Smooth muscle cell (in vitro differentiated cells): ENCODE results near the gene ERICH3. TPM values are rescaled to one million over a fixed set of nuclear protein-coding genes. Genes with fewer than 3 reads are reported as not detected.

Experiments
- DNase-seq: peaks from one replicate; lab custom pipeline; 2025; ENCODE audit not compliant: unreplicated experiment; lab: John Stamatoyannopoulos, UW
- H2AFZ ChIP-seq: fragments of 200-600 bp; sonication (generic); 2 replicates; pipeline ENCODE4 v1.6.0; 2016; ENCODE audit warnings: antibody characterized with exemption, low read depth, mild to moderate bottlenecking
- H3F3A ChIP-seq: fragments of 200-600 bp; sonication (generic); 2 replicates; pipeline ENCODE4 v1.6.0; 2017; ENCODE audit warnings: antibody characterized with exemption, low read depth
- H3K27ac ChIP-seq: fragments of 200-600 bp; sonication (generic); 2 replicates; pipeline ENCODE4 v1.5.1; 2016; ENCODE audit warnings: low read depth, mild to moderate bottlenecking
- H3K27me3 ChIP-seq: fragments of 200-600 bp; sonication (generic); 2 replicates; pipeline ENCODE4 v1.6.1; 2016; ENCODE audit warnings: low read depth, mild to moderate bottlenecking
- H3K36me3 ChIP-seq: fragments of 200-600 bp; sonication (generic); 2 replicates; pipeline ENCODE4 v1.5.1; 2016; ENCODE audit warnings: low read depth
- H3K4me1 ChIP-seq: fragments of 200-600 bp; sonication (generic); 2 replicates; pipeline ENCODE4 v1.5.1; 2016; ENCODE audit warnings: low read depth
- H3K4me2 ChIP-seq: fragments of 200-600 bp; sonication (generic); 2 replicates; pipeline ENCODE4 v1.6.0; 2016; ENCODE audit warnings: mild to moderate bottlenecking
- H3K4me3 ChIP-seq: fragments of 200-600 bp; sonication (generic); 2 replicates; pipeline ENCODE4 v1.5.1; 2016; ENCODE audit warnings: mild to moderate bottlenecking
- H3K79me2 ChIP-seq: fragments of 200-600 bp; sonication (generic); 2 replicates; pipeline ENCODE4 v1.6.0; 2016; ENCODE audit warnings: low read depth, mild to moderate bottlenecking
- H3K9ac ChIP-seq: fragments of 200-600 bp; sonication (generic); 2 replicates; pipeline ENCODE4 v1.6.0; 2016; ENCODE audit warnings: low read depth
- H3K9me3 ChIP-seq: fragments of 200-600 bp; sonication (generic); replicated peaks from 2 replicates; pipeline ENCODE4 v1.5.1; 2016; ENCODE audit warnings: low read depth
- H4K20me1 ChIP-seq: fragments of 200-600 bp; sonication (generic); 2 replicates; pipeline ENCODE4 v1.6.0; 2016; ENCODE audit warnings: low read depth
- CTCF ChIP-seq: fragments of 200-600 bp; sonication (generic); IDR thresholded peaks from 2 replicates; pipeline ENCODE4 v1.5.1; 2017; ENCODE audit warnings: borderline replicate concordance, mild to moderate bottlenecking, antibody characterized with exemption; ENCODE audit not compliant: insufficient read depth, poor library complexity, severe bottlenecking
- WGBS: methylation state at CpG from one replicate; pipeline ENCODE4 v1.1.7; 2016; ENCODE audit warnings: low lambda C conversion rate; 5-methylcytosine and 5-hydroxymethylcytosine counted together
- polyA plus RNA-seq: library from polyadenylated mRNA; unstranded; fragments of >200 nt; fragmentation: Nextera tagmentation; extraction: Ambion mirVana; gene quantifications from 2 replicates; pipeline ENCODE4 v1.2.1, GENCODE V29; 2016
- total RNA-seq: library from RNA; depleted of rRNA; stranded (reverse); fragments of >200 nt; gene quantifications from 2 replicates; pipeline ENCODE4 v1.2.3, GENCODE V29; 2014

The ERICH3 gene
- total and polyA plus RNA-seq, 2 experiments from 2014 or later = not detected

- H3K27me3 ChIP-seq = no peaks in the 10 kb centered on the region
- H3K9me3 ChIP-seq = no peaks in the 10 kb centered on the region
- no peak for TF ChIP-seq CTCF
- H3K4me2 ChIP-seq = no peak overlapping the region
- no peaks in the 10 kb centered on the region for H3K79me2 ChIP-seq
- H4K20me1 ChIP-seq = no peaks in the 10 kb centered on the region
- 92% methylated on average over 5 of the region's 5 CpGs for WGBS
- H3K27ac ChIP-seq = no peak overlapping the region
- no peak overlapping the region for H3K4me3 ChIP-seq
- no peak for DNase-seq
- no peak overlapping the region for H3K9ac ChIP-seq
- H3K4me1 ChIP-seq = no peaks in the 10 kb centered on the region
- no peak overlapping the region for H2AFZ ChIP-seq
- no peaks in the 10 kb centered on the region for H3K36me3 ChIP-seq
- no peaks in the 10 kb centered on the region for H3F3A ChIP-seq
Measured at GRCh38 chr1:74641161-74641560, 32.4 kb downstream of the ERICH3 start.

- no peaks in the 10 kb centered on the region for H3F3A ChIP-seq
- no peak for DNase-seq
- H2AFZ ChIP-seq = no peak overlapping the region
- 97% methylated on average over 1 of the region's 1 CpG for WGBS
- no peak for TF ChIP-seq CTCF
- no peaks in the 10 kb centered on the region for H3K36me3 ChIP-seq
- no peak overlapping the region for H3K4me3 ChIP-seq
- H3K27me3 ChIP-seq = no peaks in the 10 kb centered on the region
- no peak overlapping the region for H3K27ac ChIP-seq
- H3K9ac ChIP-seq = no peak overlapping the region
- H3K79me2 ChIP-seq = no peaks in the 10 kb centered on the region
- H3K9me3 ChIP-seq = no peaks in the 10 kb centered on the region
- H4K20me1 ChIP-seq = no peaks in the 10 kb centered on the region
- no peak overlapping the region for H3K4me2 ChIP-seq
- H3K4me1 ChIP-seq = no peaks in the 10 kb centered on the region
Measured at GRCh38 chr1:74637296-74637695, 36.3 kb downstream of the ERICH3 start.

GRCh38 chr1:74629283-74629682, 44.3 kb downstream of the ERICH3 start:
- H3K9me3 ChIP-seq = no peaks in the 10 kb centered on the region
- no peaks in the 10 kb centered on the region for H3F3A ChIP-seq
- no peaks in the 10 kb centered on the region for H3K27me3 ChIP-seq
- no peak overlapping the region for H3K4me2 ChIP-seq
- H4K20me1 ChIP-seq = no peaks in the 10 kb centered on the region
- no peak for TF ChIP-seq CTCF
- no peak overlapping the region for H3K9ac ChIP-seq
- no peak overlapping the region for H3K4me3 ChIP-seq
- no peaks in the 10 kb centered on the region for H3K79me2 ChIP-seq
- H3K4me1 ChIP-seq = no peaks in the 10 kb centered on the region
- no peak for DNase-seq
- WGBS = 55% methylated on average over 2 of the region's 2 CpGs
- H2AFZ ChIP-seq = no peak overlapping the region
- H3K36me3 ChIP-seq = no peaks in the 10 kb centered on the region
- no peak overlapping the region for H3K27ac ChIP-seq

- H3K79me2 ChIP-seq = no peaks in the 10 kb centered on the region
- no peaks in the 10 kb centered on the region for H4K20me1 ChIP-seq
- H3K9ac ChIP-seq = no peak overlapping the region
- H3K36me3 ChIP-seq = no peaks in the 10 kb centered on the region
- no peak for TF ChIP-seq CTCF
- no peak for DNase-seq
- no peak overlapping the region for H3K4me3 ChIP-seq
- H3F3A ChIP-seq = no peaks in the 10 kb centered on the region
- no peaks in the 10 kb centered on the region for H3K4me1 ChIP-seq
- WGBS = 15% methylated on average over 2 of the region's 2 CpGs
- H3K27ac ChIP-seq = no peak overlapping the region
- no peak overlapping the region for H3K4me2 ChIP-seq
- H3K9me3 ChIP-seq = no peaks in the 10 kb centered on the region
- H2AFZ ChIP-seq = no peak overlapping the region
- H3K27me3 ChIP-seq = no peaks in the 10 kb centered on the region
Measured at GRCh38 chr1:74623716-74624115, 49.9 kb downstream of the ERICH3 start.
